GM21825 (cell line): ENCODE data around the gene SLAMF7.

Experiments used
- ATAC-seq: cut with Tn5 transposase; IDR thresholded peaks from one replicate; pipeline ENCODE4 v1.9.1; 2021; ENCODE audit warnings: mild to moderate bottlenecking, moderate library complexity; ENCODE audit not compliant: unreplicated experiment

The SLAMF7 gene

GRCh38 chr1:160799641-160800040, 60.6 kb downstream of the SLAMF7 start:
- ATAC-seq = no peak

DNA sequence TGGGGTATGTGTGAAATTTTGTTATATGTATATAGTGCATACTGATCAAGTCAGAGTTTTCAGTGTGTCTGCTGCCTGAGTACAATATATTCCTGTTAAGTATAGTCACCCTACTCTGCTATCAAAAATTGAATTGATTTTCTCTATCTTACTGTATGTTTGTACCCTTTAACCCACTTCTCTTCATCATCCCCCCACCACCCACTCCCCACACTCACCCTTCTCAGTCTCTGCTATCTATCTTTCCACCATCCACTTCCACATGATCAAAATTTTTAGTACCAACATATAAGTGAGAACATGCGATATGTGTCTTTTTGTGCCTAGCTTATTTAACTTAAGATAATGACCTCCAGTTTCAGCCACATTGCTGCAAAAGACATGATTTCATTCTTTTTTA, 61.1 kb downstream of the SLAMF7 start:
- no peak for ATAC-seq

- no peak for ATAC-seq
These were observed 61.8 kb downstream of the SLAMF7 start for GRCh38 chr1:160800645-160801408.

- no peak for ATAC-seq
These were observed 63.0 kb downstream of the SLAMF7 start for GRCh38 chr1:160801836-160802580.
